Osteoblast (primary cell): ENCODE measurements around the gene LHFPL2. TPM values are rescaled to one million over a fixed set of nuclear protein-coding genes. Genes with fewer than 3 reads are reported as not detected.
A peak's percentile ranks its signal among the peaks of the same experiment; 100 is the strongest.

ENCODE experiments used
- DNase-seq: peaks from one replicate; pipeline ENCODE4 v3.0.0; 2011; ENCODE audit warnings: low spot score, mixed read lengths; ENCODE audit not compliant: insufficient read length; ENCODE audit errors: missing footprints
- H2AFZ ChIP-seq: 2 replicates; pipeline ENCODE4 v1.6.0; 2011; ENCODE audit warnings: mild to moderate bottlenecking, low read length
- H3K27ac ChIP-seq: 2 replicates; pipeline ENCODE4 v1.5.1; 2011; ENCODE audit warnings: mild to moderate bottlenecking, low read depth, low read length, moderate library complexity
- H3K27me3 ChIP-seq: 2 replicates; pipeline ENCODE4 v1.6.0; 2012; ENCODE audit warnings: mild to moderate bottlenecking, control low read depth, inconsistent platforms, low read length, moderate library complexity; ENCODE audit not compliant: insufficient read depth
- H3K36me3 ChIP-seq: 2 replicates; pipeline ENCODE4 v1.5.1; 2011; ENCODE audit warnings: mild to moderate bottlenecking, low read length, control low read depth, moderate library complexity; ENCODE audit not compliant: insufficient read depth
- H3K4me1 ChIP-seq: 2 replicates; pipeline ENCODE4 v1.5.1; 2011; ENCODE audit warnings: mild to moderate bottlenecking, low read length, control low read depth, moderate library complexity; ENCODE audit not compliant: insufficient read depth
- H3K4me2 ChIP-seq: 2 replicates; pipeline ENCODE4 v1.6.0; 2011; ENCODE audit warnings: mild to moderate bottlenecking, low read length; ENCODE audit not compliant: insufficient read depth
- H3K4me3 ChIP-seq: fragments of 200-600 bp; sonication (generic); 3 replicates; pipeline ENCODE4 v1.5.1; 2012; ENCODE audit warnings: mild to moderate bottlenecking, low read length, inconsistent platforms; ENCODE audit not compliant: insufficient read depth
- H3K79me2 ChIP-seq: 2 replicates; pipeline ENCODE4 v1.6.0; 2012; ENCODE audit warnings: mild to moderate bottlenecking, low read length, control low read depth, inconsistent platforms; ENCODE audit not compliant: insufficient read depth
- H3K9me3 ChIP-seq: 2 replicates; pipeline ENCODE4 v1.5.1; 2011; ENCODE audit warnings: low read depth, low read length, control low read depth
- H4K20me1 ChIP-seq: 2 replicates; pipeline ENCODE4 v1.6.0; 2012; ENCODE audit warnings: mild to moderate bottlenecking, low read length, control low read depth; ENCODE audit not compliant: insufficient read depth
- CTCF ChIP-seq: IDR thresholded peaks from 2 replicates; pipeline ENCODE4 v1.5.1; 2011; ENCODE audit warnings: mild to moderate bottlenecking, low read depth, low read length, moderate library complexity; ENCODE audit errors: extremely low read depth
- total RNA-seq: library from RNA; depleted of rRNA; stranded (reverse); fragments of >200 nt; gene quantifications from 2 replicates; pipeline ENCODE4 v1.2.3, GENCODE V29; 2012

Gene LHFPL2
- total RNA-seq, 1 donor: 64.4 TPM

- peaks cover 47% of the 10 kb centered on the region for H3K79me2 ChIP-seq
- no peaks in the 10 kb centered on the region for H3K9me3 ChIP-seq
- no peak for TF ChIP-seq CTCF
- peak overlapping the region; percentile 99 for H3K27ac ChIP-seq
- H3K4me2 ChIP-seq: peak overlapping the region; percentile 33
- no peak overlapping the region for H2AFZ ChIP-seq
- no peaks in the 10 kb centered on the region for H4K20me1 ChIP-seq
- no peak overlapping the region for H3K4me3 ChIP-seq
- peaks cover 72% of the 10 kb centered on the region for H3K4me1 ChIP-seq
- H3K36me3 ChIP-seq: no peaks in the 10 kb centered on the region
- H3K27me3 ChIP-seq: no peaks in the 10 kb centered on the region
- no peak for DNase-seq
These were observed 51.3 kb downstream of the LHFPL2 start for GRCh38 chr5:78597068-78597973.

GRCh38 chr5:78595458-78595921 is 53.1 kb downstream of the LHFPL2 start:
- DNase-seq: no peak
- H3K27me3 ChIP-seq: no peaks in the 10 kb centered on the region
- H3K36me3 ChIP-seq: no peaks in the 10 kb centered on the region
- H4K20me1 ChIP-seq: no peaks in the 10 kb centered on the region
- H3K4me1 ChIP-seq: peaks cover 73% of the 10 kb centered on the region
- TF ChIP-seq CTCF: no peak
- no peak overlapping the region for H3K4me3 ChIP-seq
- H3K27ac ChIP-seq: peak overlapping the region; percentile 99
- no peaks in the 10 kb centered on the region for H3K9me3 ChIP-seq
- H2AFZ ChIP-seq: no peak overlapping the region
- H3K79me2 ChIP-seq: peaks cover 61% of the 10 kb centered on the region
- no peak overlapping the region for H3K4me2 ChIP-seq

GRCh38 chr5:78594610-78595457 is 53.7 kb downstream of the LHFPL2 start:
- no peaks in the 10 kb centered on the region for H3K9me3 ChIP-seq
- no peak overlapping the region for H3K4me3 ChIP-seq
- TF ChIP-seq CTCF: no peak
- no peak overlapping the region for H2AFZ ChIP-seq
- no peaks in the 10 kb centered on the region for H3K27me3 ChIP-seq
- DNase-seq: peak; percentile 93
- H3K4me2 ChIP-seq: peak overlapping the region; percentile 49
- H3K36me3 ChIP-seq: no peaks in the 10 kb centered on the region
- H4K20me1 ChIP-seq: no peaks in the 10 kb centered on the region
- peak overlapping the region; percentile 99 for H3K27ac ChIP-seq
- H3K79me2 ChIP-seq: peaks cover 63% of the 10 kb centered on the region
- peaks cover 72% of the 10 kb centered on the region for H3K4me1 ChIP-seq
